ENCODE measurements around the gene RMND5B.
A peak's percentile ranks its signal among the peaks of the same experiment; 100 is the strongest.

Gene RMND5B

GRCh38 chr5:178136990-178137389, 6.2 kb downstream of the RMND5B start:
- no peak for DNase-seq

- no peak for DNase-seq
These were observed 7.2 kb downstream of the RMND5B start for GRCh38 chr5:178137991-178138390.

- no peak for DNase-seq
These were observed 10.7 kb downstream of the RMND5B start for GRCh38 chr5:178141550-178141949.

DNA sequence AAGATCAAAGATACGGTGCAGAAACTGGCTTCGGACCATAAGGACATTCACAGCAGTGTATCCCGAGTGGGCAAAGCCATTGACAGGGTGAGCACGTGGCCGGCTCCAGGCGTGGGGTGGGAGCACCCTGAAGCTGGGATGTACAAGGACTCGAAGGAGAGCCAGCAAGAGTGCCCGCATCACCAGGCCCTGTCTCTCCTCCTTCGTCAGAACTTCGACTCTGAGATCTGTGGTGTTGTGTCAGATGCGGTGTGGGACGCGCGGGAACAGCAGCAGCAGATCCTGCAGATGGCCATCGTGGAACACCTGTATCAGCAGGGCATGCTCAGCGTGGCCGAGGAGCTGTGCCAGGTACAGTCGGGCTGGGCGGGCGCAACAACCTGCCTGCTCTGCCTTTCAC, 11.8 kb downstream of the RMND5B start:
- DNase-seq, result no peak

GRCh38 chr5:178143246-178143645, 12.4 kb downstream of the RMND5B start:
- no peak for DNase-seq

- DNase-seq, result no peak
These were observed 13.1 kb downstream of the RMND5B start for GRCh38 chr5:178143901-178144300.

DNA sequence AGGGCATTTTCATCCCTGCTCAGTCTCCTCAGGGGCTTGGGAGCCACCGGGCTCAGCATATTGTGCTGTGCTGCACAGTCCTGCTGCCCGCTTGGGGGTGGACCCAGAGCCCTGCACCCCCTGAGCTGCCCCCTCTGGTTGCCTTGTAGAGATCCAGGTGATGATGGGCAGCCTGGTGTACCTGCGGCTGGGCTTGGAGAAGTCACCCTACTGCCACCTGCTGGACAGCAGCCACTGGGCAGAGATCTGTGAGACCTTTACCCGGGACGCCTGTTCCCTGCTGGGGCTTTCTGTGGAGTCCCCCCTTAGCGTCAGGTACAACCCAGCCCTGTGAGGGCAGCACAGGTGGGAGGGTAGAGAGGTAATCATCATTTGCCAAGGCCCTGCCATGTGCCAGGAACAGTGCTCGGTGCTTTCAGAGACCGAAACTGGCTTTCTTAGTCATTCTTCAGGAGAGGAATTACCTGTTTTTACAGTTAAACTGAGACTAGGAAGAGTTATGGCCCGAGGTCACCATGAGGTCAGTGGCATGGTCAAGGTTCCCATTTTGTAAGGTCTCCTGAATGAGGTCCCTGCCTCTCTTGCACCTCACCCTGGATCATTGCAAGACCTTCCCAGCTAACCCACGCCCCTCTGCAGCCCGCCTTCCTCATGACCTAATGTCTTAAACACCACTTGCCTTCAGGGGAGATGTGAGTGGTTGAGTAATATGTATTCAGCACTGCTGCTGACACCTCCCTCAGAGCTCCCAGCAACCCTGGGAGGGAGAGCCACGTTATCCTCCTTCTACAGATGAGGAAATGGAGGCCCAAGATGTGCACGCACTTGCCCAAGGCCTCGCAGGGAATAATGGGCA, 15.4 kb downstream of the RMND5B start:
- DNase-seq, result peak; percentile 13 to 53

DNA sequence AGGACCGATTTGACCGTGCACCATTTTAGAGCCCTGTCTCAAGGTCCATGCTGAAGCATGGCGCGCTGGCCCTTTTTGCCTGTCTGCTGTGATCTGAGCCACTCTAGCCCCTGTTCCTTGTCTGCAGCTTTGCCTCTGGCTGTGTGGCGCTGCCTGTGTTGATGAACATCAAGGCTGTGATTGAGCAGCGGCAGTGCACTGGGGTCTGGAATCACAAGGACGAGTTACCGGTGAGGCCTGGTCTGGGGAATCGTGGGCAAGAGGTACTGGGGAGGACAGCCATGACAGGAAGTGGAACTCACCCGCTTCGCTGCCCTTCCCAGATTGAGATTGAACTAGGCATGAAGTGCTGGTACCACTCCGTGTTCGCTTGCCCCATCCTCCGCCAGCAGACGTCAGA, 16.6 kb downstream of the RMND5B start:
- no peak for DNase-seq

- no peak for DNase-seq
These were observed 18.6 kb downstream of the RMND5B start for GRCh38 chr5:178149199-178149932.

DNA sequence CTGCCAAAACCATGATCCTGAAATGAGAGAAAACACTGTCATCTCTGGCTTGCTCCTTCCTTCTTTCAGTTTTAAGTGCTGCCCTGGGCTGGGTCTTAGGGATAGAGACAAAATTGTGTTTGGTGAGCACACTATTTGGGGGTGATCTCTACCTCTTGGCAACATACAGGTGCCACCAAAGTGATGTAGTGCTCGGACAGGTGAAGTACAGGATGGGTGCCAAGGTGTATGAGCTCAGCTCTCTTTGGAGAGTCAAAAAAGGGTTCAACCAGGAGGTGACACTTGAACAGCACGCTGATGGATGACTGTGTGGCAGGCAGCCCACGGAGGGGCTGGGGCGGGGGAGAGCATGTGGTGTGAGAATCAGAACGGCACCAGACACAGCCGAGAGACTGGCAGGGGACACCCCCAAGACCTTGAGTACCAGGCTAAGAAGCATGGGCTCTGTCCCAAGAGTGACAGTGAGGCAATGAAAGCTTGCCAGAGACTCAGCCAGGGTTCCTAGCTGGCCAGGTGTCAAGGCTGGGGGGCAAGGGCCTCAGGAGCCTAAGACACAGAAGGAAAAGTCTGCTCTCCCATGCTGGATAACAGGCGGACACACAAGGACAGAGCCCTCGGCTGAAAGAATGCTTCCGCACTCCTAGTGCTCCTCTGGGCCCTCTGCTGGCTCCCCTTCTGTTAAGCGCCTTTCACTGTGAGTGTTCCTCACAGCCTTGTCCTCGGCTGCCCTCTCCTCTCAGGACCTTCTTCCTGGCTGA, 20.3 kb downstream of the RMND5B start:
- DNase-seq, result no peak

DNA sequence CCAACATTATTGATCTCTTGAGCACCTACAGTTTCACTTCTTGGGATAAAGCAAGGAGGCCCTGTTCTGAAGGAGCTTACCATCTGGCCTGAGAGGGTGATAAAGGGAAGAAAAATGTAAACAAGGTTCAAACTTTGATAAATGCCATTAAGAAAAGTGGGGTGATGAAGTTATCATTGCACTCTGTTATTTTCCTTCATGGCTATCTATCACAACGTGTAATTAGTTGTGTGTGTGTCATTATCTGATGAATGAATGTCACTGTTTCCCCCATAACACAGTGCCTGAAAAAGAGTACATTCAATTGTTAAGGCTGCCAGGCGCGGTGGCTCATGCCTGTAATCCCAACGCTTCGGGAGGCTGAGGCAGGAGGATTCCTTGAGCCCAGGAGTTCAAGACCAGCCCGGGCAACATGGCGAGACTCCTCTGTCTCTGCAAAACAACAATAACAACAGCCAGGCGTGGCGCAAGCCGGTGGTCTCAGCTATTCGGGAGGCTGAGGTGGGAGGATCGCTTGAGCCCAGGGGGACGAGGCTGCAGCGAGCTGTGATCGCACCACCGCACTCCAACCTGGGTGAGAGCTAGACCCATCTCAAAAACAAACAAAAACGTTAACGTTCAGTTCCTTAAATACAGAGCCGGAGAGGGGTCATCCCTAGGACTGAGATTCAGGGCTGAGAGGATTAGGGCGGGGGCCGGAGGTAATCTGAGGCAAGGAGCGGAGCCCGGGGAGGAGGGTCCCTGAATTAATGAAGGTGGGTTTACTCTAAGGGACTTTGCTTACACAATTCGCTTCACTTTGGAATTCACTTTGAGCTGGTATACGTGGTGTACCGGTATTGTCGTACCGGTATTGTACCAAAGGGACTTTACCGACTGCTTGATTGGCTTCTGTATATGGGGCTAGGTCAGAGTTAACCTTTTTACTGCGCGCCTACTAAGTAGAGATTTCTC, 22.0 kb downstream of the RMND5B start:
- DNase-seq, result no peak

DNA sequence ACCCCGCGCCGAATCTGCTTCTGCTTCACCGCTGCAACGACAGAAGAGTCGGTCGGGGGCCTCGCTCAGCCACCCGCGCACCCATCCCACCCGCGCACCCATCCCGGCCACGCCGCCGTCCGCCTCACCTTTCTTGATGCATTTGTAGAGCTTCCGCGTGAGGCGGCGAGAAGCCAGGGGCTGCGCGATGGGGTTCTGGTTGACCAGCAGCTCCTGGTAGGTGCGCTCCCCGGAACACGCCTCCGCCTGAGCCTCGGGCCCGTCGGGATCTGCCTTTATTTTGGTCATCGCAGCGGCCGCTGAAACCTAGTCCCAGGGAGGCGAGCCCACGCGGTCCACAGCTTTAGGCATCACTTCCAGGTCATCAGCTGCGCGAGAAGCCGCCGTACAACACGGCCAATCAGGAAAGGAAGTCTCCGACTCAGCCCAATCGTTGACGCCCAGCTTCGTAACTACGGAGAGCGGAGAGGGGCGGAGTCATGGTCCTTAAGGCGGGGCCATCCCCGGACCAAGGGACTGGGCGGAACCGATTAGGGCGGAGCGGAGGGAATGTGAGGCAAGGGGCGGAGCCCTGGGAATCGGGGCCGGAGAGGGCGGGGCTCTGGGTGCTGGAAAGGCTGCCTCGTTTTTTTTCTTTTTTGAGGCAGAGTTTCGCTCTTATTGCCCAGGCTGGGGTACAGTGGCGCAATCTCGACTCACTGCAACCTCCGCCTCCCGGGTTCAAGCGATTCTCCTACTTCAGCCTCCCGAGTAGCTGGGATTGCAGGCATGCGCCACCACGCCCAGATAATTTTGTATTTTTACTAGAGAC, 22.9 kb downstream of the RMND5B start, which contains the start of gene NHP2:
Gene NHP2 (minus strand): TSS at position 356 of the 811 bp plus-strand sequence. CDS start 68 bp downstream, at position 288.
- DNase-seq, result peak; percentile 99

- DNase-seq, result no peak
These were observed 24.3 kb downstream of the RMND5B start for GRCh38 chr5:178155065-178155464.

DNA sequence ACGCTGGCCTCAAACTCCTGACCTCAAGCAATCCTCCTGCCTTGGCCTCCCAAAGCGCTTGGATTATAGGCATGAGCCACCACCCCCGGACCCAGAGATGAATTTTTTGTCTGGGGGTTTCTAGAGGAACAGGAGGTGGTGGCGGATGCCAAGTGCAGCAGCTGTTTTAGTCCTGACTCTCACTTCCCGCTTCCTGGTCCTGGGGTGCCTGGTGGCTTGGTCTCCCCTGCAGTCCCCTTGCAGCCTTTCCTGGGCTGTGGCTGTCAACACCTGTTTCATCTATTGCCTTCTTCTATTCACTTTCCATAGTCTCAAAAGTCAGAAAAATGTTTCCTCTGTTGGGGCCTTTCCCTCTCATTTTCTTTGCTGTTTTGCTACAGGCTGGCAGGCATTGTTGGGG, 29.4 kb downstream of the RMND5B start:
- no peak for DNase-seq

GRCh38 chr5:178162481-178162880, 31.7 kb downstream of the RMND5B start:
- no peak for DNase-seq

DNA sequence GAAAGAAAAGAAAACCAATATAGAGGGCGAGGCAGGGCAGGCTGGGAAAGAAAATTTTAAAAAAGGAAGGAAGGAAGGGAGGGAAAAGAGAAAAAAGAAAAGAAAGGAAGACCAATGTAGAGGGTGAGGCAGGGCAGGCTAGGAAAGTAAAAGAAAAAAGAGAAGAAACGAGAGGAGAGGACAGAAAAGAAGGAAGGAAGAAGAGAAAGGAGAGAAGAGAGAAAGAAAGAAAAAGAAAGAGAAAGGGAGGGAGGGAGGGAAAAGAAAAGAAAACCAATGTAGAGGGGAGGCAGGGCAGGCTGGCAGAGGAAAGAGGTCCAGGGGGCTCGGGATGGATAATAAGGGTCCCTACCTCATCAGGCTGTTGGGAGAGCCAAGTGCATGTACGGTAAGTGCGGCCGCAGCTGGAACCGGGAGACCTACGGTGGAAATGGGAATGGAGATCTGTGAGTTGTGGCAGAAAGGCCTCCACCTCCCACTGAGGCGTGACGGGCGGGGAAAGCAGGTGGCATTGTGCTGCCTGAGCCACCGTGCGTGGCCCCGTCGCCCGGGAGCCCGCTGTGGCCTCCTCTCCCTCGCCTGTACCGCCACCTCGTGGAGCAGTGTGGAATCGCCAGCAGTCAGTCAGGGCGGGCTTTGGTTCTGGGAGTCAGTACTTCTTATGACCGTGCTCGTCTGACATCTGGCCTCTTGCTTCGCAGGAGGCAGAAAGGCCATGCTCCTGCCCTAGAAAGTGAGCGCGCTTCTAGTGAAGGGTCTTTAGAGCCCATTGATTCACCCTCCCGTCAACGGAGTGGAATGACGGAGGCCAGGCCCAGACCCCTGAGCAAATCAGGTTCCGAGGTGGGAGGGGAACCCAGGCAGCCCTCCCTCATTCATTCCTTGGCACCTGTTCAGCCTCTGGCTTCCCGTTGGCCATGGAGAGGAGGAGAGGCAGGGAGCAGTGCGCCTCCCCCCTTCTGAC, 33.2 kb downstream of the RMND5B start:
- DNase-seq, result peak; percentile 75 to 82

- DNase-seq, result no peak
These were observed 34.8 kb downstream of the RMND5B start for GRCh38 chr5:178165581-178165980.

- no peak for DNase-seq
These were observed 39.6 kb downstream of the RMND5B start for GRCh38 chr5:178170455-178170854.

- no peak for DNase-seq
These were observed 43.6 kb downstream of the RMND5B start for GRCh38 chr5:178174456-178174855.

DNA sequence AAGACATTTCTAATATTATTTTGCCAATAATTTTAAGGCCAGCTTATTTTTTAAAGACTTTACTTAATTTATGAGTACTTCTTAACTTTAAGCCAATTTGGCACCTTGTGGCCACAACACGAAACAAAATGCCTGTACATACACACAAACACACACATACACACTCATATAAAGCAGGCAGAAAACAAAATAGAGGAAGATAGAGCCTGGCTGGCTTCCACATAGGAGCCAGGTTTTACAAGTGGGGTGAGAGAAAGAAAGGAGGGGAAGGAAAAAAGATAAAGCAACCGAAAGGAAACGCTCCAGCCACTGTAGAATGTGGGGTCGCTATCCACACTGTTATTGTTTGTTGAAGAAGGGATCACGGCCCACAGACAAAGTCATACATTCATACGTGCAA, 46.0 kb downstream of the RMND5B start:
- DNase-seq, result no peak
